ENCODE measurements around the gene MAPK8.

DNA sequence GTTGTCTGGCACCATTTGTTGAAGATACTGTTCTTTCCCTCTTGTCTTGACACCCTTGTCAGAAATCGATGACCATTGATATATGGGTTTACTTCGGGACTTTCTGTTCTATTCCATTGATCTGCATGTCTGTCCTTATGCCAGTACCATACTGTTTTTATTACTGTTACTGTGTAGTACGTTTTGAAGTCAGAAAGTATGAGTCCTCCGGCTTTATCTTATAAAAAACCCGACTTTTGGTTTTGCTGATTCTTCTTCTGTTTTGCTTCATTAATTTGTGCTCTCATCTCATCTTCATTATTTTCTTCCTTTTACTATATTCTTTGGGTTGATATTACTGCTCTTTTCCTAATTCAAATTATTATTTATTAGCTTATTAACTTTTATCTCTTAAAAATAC is 52.4 kb downstream of the MAPK8 start:
- TF ChIP-seq RFX5 (IDR thresholded peaks at IDR 0.05; ENCODE audit: low read depth, low read length) (no peak), USF2 (IDR thresholded peaks at IDR 0.05; ENCODE audit: low read depth, low read length) (no peak), MAZ (IDR thresholded peaks at IDR 0.05; ENCODE audit: borderline replicate concordance, low read depth, low read length) (no peak), MXI1 (IDR thresholded peaks at IDR 0.05; ENCODE audit: borderline replicate concordance, low read depth, low read length) (no peak), ELK1 (IDR thresholded peaks at IDR 0.05; ENCODE audit: borderline replicate concordance, low read depth, low read length) (no peak), CTCF (conservative IDR thresholded peaks at IDR 0.05; ENCODE audit: low read depth, low read length) (no peak), MAFK (IDR thresholded peaks at IDR 0.05; ENCODE audit: low read depth, low read length) (no peak), FOS (IDR thresholded peaks at IDR 0.05; ENCODE audit: low read depth, low read length) (no peak), POLR2A (IDR thresholded peaks at IDR 0.05; ENCODE audit: low read depth, low read length) (no peak)

Data from IMR-90 (cell line).